C4-2B (cell line): ENCODE measurements around the gene HRH4.

Experiments used
- H3K27ac ChIP-seq: fragments of 450-650 bp; 2 replicates; pipeline ENCODE4 v1.5.1; 2017
- ZFX ChIP-seq: fragments of 450-650 bp; IDR thresholded peaks from 2 replicates; pipeline ENCODE4 v1.6.1; 2017
- TF ChIP-seq, protein P1 (sequence below): fragments of 450-650 bp; conservative IDR thresholded peaks from 2 replicates; pipeline ENCODE4 v1.5.1; 2017; ENCODE audit warnings: mild to moderate bottlenecking

HRH4 gene

GRCh38 chr18:24446453-24446852 lies 14.0 kb upstream of the HRH4 start:
- H3K27ac ChIP-seq = no peak overlapping the region
- TF ChIP-seq, protein P1, sequence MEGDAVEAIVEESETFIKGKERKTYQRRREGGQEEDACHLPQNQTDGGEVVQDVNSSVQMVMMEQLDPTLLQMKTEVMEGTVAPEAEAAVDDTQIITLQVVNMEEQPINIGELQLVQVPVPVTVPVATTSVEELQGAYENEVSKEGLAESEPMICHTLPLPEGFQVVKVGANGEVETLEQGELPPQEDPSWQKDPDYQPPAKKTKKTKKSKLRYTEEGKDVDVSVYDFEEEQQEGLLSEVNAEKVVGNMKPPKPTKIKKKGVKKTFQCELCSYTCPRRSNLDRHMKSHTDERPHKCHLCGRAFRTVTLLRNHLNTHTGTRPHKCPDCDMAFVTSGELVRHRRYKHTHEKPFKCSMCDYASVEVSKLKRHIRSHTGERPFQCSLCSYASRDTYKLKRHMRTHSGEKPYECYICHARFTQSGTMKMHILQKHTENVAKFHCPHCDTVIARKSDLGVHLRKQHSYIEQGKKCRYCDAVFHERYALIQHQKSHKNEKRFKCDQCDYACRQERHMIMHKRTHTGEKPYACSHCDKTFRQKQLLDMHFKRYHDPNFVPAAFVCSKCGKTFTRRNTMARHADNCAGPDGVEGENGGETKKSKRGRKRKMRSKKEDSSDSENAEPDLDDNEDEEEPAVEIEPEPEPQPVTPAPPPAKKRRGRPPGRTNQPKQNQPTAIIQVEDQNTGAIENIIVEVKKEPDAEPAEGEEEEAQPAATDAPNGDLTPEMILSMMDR = no peak
- TF ChIP-seq ZFX = no peak

GRCh38 chr18:24446953-24447538 lies 13.4 kb upstream of the HRH4 start:
- no peak overlapping the region for H3K27ac ChIP-seq
- TF ChIP-seq, protein P1 = peak; percentile 74
- no peak for TF ChIP-seq ZFX

DNA sequence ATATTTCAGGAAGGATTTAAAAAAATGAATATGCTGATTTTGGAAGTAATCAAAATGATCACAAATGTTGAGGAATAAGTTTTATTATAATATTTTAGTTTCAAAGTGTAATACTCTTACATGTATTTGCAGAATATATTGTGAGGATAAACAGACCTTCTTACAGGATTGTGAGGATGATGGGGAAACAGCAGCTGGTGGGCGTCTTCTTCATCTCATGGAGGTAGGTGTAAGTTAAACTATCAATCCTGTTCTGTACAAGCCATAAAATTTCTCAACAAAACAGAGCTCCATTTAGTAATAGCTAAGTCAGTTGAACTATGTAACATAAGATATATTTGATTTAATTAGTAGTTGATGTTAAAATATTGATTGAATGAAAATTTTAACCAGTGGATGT lies 12.5 kb upstream of the HRH4 start:
- TF ChIP-seq ZFX = no peak
- TF ChIP-seq, protein P1 = no peak
- no peak overlapping the region for H3K27ac ChIP-seq

DNA sequence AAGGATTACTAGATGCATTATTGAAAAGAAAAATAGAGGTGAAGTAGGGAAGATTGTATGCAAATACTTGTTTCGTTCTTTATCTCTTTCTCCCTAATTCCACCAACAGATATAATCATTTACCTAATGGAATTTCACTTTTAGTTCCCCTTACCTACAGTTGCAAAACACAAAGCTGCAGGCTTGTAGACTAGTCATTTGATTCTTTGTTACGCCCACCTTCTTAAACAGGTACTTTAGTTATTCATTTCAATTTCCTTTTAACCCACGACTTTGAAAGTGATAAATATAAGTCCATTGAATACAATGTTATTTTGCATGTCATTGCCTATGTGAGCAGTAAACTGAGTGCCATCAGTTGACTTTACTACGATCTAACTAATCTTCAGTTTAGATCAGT lies 3.9 kb upstream of the HRH4 start:
- no peak for TF ChIP-seq ZFX
- TF ChIP-seq, protein P1 = no peak
- no peak overlapping the region for H3K27ac ChIP-seq

DNA sequence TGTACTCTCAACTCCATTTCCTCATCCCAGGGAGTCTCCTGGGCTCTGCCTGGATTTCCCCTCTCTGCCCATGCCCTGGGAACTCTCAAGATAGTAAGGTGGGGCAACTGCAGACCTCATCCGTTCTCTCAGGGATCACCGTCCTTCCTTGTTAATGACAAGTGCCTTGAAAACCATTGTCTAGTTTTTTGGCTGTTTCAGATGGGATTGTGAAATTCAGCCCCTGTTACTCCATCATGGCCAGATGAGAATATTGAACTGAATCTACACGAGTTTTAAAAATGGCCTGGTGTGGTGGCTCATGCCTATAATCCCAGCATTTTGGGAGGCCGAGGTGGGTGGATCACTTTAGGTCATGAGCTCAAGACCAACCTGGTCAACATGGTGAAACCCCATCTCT lies 665 bp upstream of the HRH4 start:
- no peak overlapping the region for H3K27ac ChIP-seq
- TF ChIP-seq ZFX = no peak
- TF ChIP-seq, protein P1 = no peak

DNA sequence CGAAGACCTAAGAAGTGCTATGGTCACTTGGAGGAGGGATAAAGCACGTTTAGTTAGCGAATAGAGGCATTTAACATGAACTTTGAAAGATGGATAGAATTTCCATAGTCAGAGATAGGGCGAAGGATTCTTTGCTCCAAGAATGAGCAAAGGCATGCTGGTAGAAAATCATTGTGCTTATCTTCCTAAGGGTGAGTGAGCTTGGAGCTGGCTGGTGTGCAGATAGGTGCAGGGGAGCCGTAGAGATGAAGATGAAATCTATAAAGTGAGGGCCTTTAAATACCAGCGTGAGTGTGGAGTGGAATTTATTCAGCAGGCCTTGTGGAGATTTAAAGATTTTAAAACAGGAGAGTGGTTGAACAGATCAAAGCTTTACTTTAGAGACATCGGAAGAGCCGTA lies 1.6 kb downstream of the HRH4 start:
- TF ChIP-seq, protein P1 = no peak
- TF ChIP-seq ZFX = no peak

DNA sequence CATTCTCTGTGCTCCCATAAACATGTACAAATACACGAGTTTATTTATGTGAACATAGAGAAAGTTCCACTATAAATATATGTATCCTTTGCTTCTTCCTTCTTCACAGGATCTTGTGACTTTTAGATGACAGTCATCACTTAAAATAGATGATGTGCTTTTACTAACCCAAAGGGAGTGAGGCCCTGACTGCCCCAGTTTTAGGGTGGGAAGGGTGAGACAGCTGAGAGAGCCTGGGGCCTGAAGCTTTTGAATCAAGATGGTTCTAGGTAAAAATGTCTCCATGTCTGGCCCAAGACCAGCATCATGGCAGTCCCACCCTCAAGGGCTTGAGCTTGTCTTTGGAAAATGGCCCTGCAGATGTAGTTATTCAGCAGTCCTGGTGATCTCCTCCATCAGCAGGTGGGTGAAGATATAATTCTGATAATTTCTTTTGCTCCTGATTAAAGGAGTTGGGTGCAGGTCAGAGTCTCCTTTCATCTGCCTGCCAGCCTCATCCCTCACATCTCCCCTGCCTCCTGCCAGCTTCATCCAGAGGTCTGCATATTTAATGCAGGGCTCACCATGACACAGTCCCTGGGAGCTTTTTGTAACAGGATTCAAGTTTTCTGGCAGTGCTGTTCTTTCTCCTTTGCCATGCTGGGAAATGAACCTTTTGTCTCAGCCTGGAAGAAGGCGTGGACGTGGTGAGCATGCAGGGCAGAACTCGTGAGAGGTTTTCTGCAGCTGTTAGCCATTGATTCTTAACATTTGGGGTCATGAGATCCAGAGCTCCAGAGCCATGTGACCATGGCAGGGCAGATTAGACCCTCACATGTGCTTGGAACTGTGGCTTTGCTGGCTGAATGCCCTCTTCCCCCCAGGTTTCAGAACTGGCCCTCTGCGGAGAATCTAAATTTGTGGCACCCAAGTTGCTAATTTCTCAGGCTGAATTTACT lies 2.7 kb downstream of the HRH4 start:
- TF ChIP-seq, protein P1 = no peak
- TF ChIP-seq ZFX = no peak
- H3K27ac ChIP-seq = no peak overlapping the region

More for the DNA sequence above, 1.6 kb downstream of the HRH4 start:
- no peak overlapping the region for H3K27ac ChIP-seq
